ENCODE results near the gene UBE2Z. TPM values are rescaled to one million over a fixed set of nuclear protein-coding genes. Genes with fewer than 3 reads are reported as not detected.
"Not testable (repeated sequence)": the region's sequence is repeated elsewhere in the genome, so short reads cannot be mapped to it uniquely, and the experiment has no call there.

UBE2Z gene
- total RNA-seq, 1 donor from 2014 or later = 60.0 TPM

DNA sequence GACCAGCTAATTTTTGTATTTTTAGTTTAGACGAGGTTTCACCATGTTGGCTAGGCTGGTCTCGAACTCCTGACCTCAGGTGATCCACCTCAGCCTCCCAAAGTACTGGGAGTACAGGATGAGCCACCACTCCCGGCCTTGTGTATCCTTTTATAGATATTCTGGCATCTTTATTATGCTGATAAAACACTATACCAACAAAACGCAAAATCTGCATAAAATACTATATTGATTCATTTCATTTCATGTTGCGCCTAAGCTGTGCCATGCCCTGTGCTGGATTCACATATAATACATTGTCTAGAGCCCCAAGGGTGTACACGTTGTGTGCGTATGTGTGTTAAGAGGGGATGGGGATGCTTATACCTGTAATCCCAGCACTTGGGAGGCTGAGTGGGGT, 3.8 kb upstream of the UBE2Z start:
- no peak for DNase-seq

DNA sequence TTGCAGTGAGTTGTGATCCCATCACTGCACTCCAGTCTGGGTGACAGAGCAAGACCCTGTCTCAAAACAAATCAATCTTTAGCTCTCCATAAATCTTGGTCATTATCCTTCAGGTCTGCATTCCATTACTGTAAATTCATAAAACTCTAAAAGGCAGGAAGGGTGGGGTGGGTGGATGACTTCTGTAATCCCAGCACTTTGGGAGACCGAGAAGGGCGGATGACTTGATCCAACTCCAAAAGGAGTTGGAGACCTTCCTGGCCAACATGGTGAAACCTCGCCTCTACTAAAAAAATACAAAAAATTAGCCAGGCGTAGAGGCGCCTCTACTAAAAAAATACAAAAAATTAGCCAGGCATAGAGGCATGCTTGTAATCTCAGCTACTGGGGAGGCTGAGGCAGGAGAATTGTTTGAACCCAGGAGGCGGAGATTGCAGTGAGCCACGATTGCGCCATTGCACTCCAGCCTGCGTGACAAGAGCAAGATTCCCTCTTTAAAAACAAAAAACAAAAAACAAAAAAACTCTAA, 2.2 kb upstream of the UBE2Z start:
- DNase-seq = no peak

DNA sequence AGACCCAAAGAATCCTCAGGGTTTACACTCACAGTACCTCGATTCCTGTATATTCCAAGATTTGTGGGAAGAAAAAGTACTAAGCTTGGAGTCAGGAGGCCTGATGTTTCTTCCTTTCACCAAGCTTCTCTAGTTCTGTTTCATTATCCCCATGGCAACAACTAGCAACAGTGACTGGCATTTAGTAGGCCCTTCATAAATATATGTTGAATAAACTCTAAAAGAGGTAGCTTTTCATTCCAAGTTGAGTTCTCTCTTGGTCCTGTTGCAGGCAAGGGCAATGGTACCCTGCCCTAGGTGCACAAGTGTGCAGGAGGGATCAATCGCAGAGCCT, 527 bp upstream of the UBE2Z start:
- DNase-seq = no peak

DNA sequence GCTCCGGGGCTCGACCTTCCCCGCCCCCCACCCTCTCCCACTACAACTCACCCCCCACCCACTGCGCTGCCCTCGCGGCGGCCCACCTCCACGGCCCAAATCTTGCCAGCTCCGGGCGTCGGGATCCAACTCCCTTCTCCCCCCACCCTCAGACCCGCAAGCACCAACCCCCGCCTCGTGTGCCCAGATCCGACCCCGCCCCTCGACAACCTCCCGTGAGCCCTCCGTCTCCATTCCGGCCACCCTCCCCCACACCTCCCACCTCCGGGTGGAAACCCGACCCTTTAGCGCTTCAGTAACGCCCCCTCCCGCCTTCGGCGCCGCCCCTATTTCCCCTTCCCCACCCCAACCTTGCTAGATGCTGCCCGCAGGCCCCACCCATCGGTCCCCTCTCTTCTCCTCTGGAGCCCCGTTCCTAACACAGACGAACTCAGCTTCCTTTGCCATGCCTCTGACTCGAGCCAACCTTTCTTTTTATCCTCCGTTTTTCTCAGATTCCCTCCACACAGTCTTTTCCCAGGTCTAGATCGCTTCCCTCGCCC, 717 bp downstream of the UBE2Z start:
- no peak for DNase-seq

DNA sequence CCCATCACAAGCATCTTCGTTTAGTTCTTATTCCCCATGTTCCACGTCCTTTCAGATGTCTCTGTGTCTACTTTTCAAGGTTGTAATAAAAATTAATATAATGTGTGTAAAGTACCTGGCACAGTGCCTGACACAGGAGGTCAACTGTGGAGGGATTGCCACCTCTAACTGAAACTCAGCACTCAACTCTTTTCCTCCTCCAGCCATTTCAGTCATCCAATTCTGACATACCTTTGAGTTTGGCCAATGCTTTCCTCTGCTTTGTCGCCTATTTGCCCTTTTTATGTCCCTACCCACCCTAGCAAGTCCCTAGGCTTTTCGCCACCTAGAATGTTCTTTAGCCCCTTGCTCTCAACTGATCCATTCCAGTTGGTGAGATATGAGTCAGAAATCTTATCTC, 1.6 kb downstream of the UBE2Z start:
- DNase-seq = no peak

DNA sequence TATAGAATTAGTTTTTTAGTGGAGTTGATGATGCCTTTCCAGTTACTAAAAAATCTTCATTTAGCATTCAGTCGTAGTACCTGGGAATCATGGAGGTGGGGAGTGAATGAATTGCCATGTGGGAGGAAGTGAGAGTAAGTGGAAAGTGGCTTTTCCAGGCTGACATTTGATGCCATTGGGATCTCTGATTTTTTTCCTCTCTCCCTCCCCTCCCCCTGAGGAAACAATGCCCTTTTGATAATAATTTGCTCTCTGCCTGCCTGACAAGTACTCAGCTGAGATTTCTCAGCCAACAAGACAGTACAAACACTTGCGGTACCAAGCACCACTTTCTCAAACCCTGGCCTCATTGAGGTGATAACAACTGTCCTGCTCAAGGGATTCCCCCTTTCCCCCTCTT, 2.2 kb downstream of the UBE2Z start:
- DNase-seq = no peak

DNA sequence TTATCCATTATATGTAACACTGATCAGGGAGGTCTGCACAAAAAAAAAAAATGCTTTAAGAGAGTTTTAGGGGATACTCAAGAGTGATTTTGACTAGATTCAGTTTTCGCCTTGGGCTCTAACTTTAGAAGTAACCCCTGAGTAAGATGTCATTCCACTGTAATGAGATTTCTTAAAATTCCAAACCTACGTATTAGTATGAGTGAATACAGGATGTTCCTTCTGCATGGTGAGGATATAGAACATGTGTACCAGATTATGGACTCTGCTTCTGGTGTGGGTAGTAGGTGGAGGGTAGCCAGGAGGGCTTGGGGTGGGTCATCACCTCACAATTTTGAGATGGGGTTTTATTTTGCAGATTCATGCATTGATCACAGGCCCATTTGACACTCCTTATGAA, 4.3 kb downstream of the UBE2Z start:
- no peak for DNase-seq

DNA sequence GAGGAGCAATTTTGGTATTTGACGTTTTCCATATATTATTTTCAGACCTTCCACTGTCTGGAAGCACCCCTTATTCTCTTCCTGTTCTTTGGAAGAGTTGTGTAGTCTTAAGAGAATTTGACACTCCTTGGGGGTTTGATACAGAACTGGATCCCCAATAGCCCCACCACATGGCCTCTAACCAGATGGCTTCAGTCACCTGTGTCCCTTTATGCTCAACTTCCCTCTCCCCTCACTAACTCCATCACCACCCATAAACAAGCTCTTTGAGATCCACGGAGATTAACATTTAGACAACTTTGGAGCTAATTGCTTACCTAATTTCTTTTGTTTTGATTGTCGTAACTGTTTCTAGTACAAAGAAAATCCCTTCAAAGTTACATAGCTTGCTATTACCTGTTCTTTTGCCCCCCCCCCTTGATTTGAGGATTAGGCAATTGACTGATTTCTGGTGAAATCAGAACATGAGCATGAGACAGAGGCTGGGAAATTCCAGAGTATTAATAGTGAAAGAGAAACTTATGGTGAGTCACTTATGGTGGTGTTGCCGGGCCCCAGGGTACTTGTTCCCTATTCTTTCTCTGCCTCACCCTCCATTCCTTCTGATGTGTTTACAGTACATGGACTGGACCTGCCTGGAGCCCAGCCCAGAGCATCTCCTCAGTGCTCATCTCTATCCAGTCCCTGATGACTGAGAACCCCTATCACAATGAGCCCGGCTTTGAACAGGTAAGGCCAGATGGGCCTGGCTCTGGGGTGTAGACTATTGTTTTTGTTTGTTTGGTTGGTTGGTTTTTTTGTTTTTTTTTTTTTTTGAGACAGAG, 7.5 kb downstream of the UBE2Z start:
- no peak for DNase-seq

DNA sequence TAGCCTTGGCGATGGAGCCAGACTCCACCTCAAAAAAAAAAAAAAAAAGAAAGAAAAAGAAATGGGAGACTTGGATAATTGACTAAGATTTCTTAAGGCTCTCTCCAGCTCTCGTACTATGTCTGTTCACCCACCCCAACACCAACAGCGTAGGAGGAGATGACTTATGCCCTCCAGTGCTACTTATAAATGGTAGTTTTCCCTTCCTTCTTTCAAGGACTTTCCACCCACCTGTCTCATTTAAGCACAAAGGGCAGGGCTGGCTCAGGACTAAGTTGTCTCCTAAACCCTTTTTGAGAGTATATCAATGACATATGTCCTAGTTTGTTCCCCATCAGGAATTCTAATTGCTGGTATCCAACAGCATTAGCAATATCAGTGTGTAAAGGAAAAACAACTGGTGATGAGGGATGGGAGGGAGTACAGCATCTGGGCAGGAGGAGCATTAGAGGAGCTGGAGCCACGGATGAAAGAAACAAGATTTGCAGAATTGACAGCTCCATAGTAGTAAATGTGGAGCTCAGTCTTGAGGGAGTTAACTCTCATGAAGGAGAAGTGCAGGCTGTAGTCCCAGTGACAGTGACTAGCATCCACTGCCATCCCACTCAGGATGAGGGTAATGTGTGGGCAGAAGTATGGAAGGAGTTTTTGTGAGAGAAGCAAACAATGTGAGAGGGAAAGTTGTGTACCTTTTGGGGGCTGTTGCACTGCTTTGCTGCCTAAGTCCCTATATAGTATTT, 17.2 kb downstream of the UBE2Z start:
- DNase-seq = no peak

DNA sequence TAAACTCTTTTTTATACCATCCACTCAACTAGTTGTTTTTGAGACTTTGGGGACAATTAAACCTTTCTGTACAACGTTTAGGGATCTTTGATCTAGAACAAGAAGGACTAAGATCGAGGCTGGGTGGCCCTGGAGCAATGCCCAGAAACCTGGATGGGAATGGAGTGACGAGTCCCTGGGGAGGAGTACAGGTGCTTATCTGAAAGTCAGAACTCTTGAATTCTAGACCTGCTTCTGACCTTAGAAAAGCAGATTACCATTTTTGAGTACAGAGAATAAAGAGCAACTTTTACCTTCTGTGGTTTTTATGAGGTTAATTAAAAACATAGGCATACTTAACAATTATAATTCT, 17.8 kb downstream of the UBE2Z start:
- no peak for DNase-seq

DNA sequence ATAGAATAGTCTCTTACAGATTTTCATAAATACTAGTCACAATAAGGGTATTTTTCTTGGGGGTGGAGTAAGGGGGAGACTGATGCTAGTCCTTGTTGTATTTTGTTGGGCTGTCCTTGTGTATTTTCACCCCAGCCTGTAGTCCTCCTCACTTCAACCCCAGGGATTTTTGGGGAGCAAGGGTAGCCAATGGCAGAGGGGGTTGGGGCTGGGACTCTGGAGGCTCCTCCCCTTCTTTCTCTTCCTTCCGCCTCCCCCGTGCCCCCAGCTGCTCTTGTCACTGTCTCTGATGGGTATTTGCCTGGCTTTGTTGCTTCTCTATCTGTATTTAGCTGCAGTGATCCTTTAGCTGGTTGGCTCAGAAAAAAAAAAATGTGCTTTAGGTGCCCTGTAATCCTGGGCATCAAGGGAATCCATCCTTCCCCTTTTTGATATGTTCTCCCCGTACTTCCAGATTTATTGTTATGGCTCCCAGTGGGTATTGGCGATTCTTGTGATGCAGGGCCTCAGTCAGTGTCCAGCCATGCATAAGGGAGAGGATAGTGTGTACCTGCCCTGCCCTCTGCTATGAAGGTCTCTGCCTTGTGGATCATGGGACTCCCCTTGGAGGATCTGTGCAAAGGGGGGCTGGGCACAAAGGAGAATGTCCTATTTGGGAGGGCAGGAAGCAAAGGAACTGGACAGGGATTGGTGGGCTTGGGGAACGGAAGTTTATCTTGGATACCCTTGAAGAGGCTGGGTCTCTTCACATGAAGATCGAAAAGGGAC, 20.0 kb downstream of the UBE2Z start:
- no peak for DNase-seq

DNA sequence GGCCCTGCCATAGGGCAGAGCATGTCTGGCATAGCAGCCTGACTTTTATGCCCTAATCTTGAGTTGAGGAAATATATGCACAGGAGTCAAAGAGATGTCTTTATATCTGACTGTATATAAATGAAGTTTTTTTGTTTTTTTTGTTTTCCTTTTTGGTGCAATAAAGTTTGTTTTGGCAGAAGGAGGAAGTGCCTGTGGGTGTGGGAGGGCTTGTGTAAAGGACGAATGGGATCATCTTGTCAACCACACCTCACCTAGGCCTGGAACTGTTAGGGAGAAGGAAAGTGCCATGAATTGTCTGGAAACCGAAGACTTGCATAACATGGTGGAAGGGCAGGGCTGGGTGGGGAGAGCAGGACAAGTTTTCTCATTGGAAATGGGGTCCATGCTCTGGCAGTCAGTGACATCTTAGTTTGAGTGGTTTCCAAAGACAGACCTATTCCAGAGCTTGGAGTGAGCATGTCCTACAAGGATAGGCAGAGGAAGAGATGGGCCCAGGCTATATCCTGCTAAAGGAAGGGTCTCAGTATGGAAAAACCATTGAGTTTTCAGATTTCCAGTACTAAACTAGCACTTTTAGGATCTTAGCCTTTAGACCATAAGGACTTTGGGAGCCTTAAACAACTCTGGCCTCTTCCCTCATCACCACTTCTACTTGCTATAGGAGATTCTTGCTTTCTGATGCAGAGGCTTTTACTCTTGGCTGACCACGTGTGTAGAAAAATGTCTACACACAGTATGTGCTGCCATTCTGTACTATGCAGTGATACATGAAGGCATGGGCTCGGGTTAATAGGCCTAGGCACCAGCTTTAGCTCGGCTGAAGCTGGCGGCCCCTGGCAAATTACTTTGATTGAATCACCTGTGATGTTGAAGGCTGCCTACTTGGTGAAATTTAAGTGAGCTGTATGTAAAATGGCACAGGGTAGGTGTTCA, 20.9 kb downstream of the UBE2Z start:
- no peak for DNase-seq

DNA sequence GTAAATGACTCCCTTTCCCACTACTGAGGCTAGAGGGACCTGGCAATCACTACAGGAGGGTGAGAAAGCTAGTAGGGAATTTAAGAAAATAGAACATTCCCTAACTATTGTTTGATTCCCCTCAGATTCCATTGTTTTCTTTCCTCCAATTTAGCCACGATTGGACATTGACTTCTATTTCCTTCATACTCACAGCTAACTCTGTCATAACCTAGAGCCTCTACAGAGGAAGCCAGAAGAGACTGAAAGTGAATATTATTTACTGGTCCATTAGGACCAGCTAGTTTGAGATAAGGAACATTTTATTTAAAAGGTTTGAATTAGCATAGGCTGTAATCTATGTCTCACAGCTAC, 21.6 kb downstream of the UBE2Z start:
- DNase-seq = no peak

DNA sequence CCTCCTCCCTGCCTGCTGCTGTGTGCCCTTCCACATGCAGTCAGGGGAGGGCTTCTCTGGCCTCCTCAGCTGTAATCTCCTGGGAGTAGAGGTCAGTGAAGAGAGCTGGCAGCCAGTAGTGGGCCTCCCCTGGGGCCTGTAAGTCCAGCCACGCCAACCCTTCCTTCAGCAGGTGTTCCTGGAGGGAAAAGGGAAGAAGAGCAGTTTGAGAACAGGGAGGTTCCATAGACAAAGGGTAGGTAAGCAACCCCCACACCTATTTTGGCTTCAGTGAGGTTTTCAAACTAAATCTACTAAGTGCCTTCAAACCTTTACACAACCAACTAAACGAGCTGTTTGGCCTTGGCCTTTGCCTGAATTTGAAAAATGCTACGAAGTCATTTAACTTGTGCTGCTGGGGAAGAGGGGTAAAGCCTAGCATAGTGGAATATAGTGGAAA, 22.2 kb downstream of the UBE2Z start:
- no peak for DNase-seq

DNA sequence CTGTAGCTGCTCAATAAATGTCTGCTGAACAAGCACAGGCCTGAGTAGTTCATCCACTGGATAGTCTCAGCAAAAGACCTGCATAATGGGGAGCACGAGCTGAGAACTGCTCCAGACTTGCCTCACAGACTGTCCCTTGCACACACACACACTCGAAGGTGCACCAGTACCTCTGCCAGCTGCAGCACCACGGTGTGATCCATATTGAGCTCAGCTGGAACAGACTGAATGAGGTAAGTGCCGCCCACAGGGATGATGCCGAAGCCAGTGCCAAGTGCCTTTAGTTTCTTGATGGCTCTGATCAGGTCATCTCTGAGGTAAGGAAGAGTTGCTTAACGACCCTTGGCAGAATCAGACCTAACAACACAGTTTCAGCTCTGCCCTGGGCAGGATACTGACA, 24.8 kb downstream of the UBE2Z start:
- no peak for DNase-seq

DNA sequence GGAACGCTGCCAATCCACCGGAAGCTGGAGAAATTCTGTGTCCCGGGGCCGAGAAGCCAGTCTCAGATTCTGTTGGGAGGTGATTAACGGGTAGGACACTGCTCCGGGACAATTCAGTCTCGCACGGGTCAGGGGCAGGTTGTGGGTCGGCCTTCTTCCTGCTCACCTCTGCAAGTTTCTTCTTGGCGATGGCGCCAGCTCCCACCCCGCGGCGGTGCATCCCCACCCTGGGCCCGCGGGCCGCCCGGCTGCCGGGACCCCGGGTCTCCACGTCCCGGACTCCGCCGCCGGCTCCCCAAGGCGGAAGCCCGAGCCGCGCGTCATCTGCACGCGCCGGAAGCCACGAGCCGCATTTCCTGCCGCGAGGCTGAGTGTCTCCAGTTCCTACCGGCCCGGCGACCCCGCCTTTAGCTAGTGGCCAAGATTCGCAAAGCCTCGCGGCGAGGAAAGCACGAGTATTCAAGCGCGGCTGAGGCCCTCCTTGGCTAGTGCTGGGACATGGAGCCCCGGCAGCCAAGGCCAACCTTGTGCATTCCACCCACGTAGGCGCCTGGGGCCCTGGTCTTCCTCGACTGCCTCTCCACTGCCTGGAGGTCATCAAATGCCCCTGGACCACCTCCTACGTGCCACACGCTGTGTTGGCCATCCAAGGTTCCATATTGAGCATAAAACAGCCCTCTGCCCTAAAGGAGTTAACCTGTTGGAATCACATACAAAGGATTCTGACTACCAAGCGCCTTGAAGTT, 36.5 kb downstream of the UBE2Z start, which contains the start of gene SNF8:
Gene SNF8, minus strand, starts transcription at position 328 of the 746 bp plus-strand sequence. Its CDS starts 108 bp downstream, at position 220.
- DNase-seq = peak; percentile 85

DNA sequence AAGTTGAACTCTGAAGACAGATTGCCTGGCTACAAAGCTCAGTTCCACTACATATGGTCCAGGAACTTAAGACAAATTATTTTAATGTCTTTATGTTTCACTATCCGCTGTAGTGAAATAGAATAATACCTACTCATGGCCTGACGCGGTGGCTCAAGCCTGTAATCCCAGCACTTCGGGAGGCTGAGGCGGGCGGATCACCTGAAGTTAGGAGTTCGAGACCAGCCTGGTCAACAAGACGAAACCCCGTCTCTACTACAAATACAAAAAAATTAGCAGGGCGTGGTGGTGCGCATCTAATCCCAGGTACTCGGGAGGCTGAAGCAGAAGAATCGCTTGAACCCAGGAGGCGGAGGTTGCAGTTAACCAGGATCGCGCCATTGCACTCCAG, 37.0 kb downstream of the UBE2Z start:
- not testable (repeated sequence) for DNase-seq

DNA sequence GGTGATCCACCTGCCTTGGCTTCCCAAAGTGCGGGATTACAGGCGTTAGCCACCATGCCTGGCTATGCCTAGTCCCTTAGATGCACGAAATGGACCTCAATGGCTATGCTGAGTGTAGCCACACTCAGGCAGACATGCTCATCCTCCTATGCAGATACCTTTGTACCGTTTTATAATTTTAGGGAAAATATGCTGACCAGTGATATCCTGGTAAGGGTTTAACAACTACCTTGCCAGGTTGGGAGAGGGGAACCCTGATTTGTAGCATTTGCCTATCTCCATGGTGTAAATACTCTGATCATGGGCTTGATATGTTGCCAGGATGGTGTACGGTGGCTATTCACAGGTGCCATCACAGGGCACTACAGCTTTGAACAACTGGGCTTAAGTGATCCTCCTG, 43.4 kb downstream of the UBE2Z start:
- no peak for DNase-seq

DNA sequence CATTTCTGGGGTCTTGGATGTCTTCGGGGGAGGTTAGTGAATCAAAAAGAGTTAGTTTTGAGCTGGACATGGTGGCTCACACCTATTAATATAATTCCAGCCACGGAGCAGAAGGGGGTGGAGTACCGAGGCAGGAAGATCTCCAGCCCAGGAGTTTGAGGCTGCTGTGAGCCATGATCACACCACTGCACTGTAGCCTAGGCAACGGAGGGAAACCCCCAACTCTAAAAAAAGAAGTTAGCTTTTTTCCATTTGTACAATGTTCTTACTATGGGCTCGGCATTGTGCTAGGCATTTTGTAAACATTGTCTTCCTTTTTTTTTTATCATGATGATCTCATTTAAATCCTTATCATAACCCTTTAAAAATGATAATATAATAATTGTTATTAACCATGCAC, 44.7 kb downstream of the UBE2Z start:
- DNase-seq = no peak

DNA sequence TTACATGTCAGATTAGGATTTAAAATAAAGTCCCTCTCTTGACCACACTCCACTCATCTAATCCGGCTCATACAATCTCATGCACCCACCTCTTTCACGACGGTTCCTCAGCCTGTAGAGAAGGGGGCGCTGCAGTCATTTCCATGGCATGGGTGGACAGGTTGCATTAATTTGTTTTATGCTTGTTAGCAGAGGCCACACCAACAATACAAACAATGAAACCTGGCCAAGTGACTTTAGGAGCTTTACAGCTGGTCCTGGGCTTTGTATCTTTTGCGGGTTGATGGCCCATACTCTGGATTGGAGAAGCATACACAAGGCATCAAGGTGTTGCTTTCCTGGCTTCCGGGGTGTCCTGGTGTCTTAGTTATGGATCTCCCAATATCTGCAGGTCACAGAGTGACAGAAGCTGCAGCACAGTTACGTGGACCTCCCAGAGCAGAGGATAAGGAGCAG, 46.1 kb downstream of the UBE2Z start:
- no peak for DNase-seq
